Neural cell (in vitro differentiated cells): Measurements from ENCODE around the gene DOCK4. TPM values are rescaled to one million over a fixed set of nuclear protein-coding genes. Genes with fewer than 3 reads are reported as not detected.

Experiments
- H2AFZ ChIP-seq: fragments of 200-600, 300-800 bp; sonication (generic), shearing (Covaris generic); 2 replicates; pipeline ENCODE4 v1.6.0; 2014; ENCODE audit warnings: low read depth, mild to moderate bottlenecking, antibody characterized with exemption, low read length, moderate library complexity
- H3F3A ChIP-seq: fragments of 200-600 bp; shearing (Covaris generic); 2 replicates; pipeline ENCODE4 v1.6.1; 2016; ENCODE audit warnings: mild to moderate bottlenecking, moderate library complexity, mixed read lengths, antibody characterized with exemption, low read length; ENCODE audit not compliant: insufficient read depth, poor library complexity, severe bottlenecking
- H3K27ac ChIP-seq: fragments of 200-600, 300-800 bp; sonication (generic), shearing (Covaris generic); 2 replicates; pipeline ENCODE4 v1.5.1; 2014; ENCODE audit warnings: mild to moderate bottlenecking, low read length, moderate library complexity
- H3K27me3 ChIP-seq: fragments of 300-800, 200-600 bp; sonication (generic), shearing (Covaris generic); 2 replicates; pipeline ENCODE4 v1.6.0; 2014; ENCODE audit warnings: mild to moderate bottlenecking, low read depth, low read length, moderate library complexity; ENCODE audit not compliant: insufficient read depth
- H3K36me3 ChIP-seq: fragments of 300-800, 200-600 bp; sonication (generic), shearing (Covaris generic); 2 replicates; pipeline ENCODE4 v1.5.1; 2014; ENCODE audit warnings: mild to moderate bottlenecking, antibody characterized with exemption, low read length, moderate library complexity; ENCODE audit not compliant: insufficient read depth
- H3K4me2 ChIP-seq: fragments of 300-800, 200-600 bp; sonication (generic), shearing (Covaris generic); 2 replicates; pipeline ENCODE4 v1.6.0; 2014; ENCODE audit warnings: mild to moderate bottlenecking, low read length
- H3K4me3 ChIP-seq: fragments of 300-800, 200-600 bp; sonication (generic), shearing (Covaris generic); 2 replicates; pipeline ENCODE4 v1.5.1; 2014; ENCODE audit warnings: mild to moderate bottlenecking, low read length, moderate library complexity
- H3K79me2 ChIP-seq: fragments of 200-600 bp; shearing (Covaris generic); replicated peaks from 2 replicates; pipeline ENCODE4 v1.6.0; 2014; ENCODE audit warnings: mild to moderate bottlenecking, low read length, moderate library complexity; ENCODE audit not compliant: insufficient read depth
- H3K9ac ChIP-seq: fragments of 300-800, 200-600 bp; sonication (generic), shearing (Covaris generic); 2 replicates; pipeline ENCODE4 v1.6.1; 2016; ENCODE audit warnings: mild to moderate bottlenecking, low read length, mixed read lengths
- H3K9me2 ChIP-seq: fragments of 200-600 bp; shearing (Covaris generic); 2 replicates; pipeline ENCODE4 v1.6.1; 2016; ENCODE audit warnings: mild to moderate bottlenecking, low read length, mixed read lengths; ENCODE audit not compliant: insufficient read depth
- H3K9me3 ChIP-seq: fragments of 200-600, 300-800 bp; sonication (generic), shearing (Covaris generic); 2 replicates; pipeline ENCODE4 v1.6.1; 2016; ENCODE audit warnings: mild to moderate bottlenecking, mixed run types, low read length, moderate library complexity, mixed read lengths
- H4K20me1 ChIP-seq: fragments of 200-600 bp; shearing (Covaris generic); 2 replicates; pipeline ENCODE4 v1.6.1; 2016; ENCODE audit warnings: mild to moderate bottlenecking, mixed run types; ENCODE audit not compliant: insufficient read depth
- EP300 ChIP-seq: fragments of 450-650 bp; conservative IDR thresholded peaks from 2 replicates; pipeline ENCODE4 v1.6.1; 2014; ENCODE audit warnings: antibody characterized with exemption, mild to moderate bottlenecking, moderate library complexity; ENCODE audit not compliant: poor library complexity, severe bottlenecking
- EZH2 ChIP-seq: fragments of 200-600, 300-800 bp; shearing (Covaris generic), sonication (generic); IDR thresholded peaks from 2 replicates; pipeline ENCODE4 v1.6.1; 2014; ENCODE audit warnings: antibody characterized with exemption, low read length, borderline replicate concordance, mild to moderate bottlenecking; ENCODE audit not compliant: insufficient read depth, poor library complexity, severe bottlenecking
- MXI1 ChIP-seq: fragments of 450-650 bp; conservative IDR thresholded peaks from 2 replicates; pipeline ENCODE4 v1.6.1; 2014; ENCODE audit warnings: antibody characterized with exemption, mild to moderate bottlenecking; ENCODE audit not compliant: poor library complexity, severe bottlenecking
- POLR2AphosphoS5 ChIP-seq: IDR thresholded peaks from 2 replicates; pipeline ENCODE4 v1.6.1; 2012
- RAD21 ChIP-seq: fragments of 450-650 bp; conservative IDR thresholded peaks from 2 replicates; pipeline ENCODE4 v1.6.1; 2014; ENCODE audit warnings: antibody characterized with exemption, mild to moderate bottlenecking, moderate library complexity
- SMC3 ChIP-seq: fragments of 450-650 bp; conservative IDR thresholded peaks from 2 replicates; pipeline ENCODE4 v1.6.1; 2014; ENCODE audit warnings: antibody characterized with exemption, mild to moderate bottlenecking, moderate library complexity; ENCODE audit not compliant: poor library complexity
- TAF1 ChIP-seq: IDR thresholded peaks from 2 replicates; pipeline ENCODE4 v1.6.1; 2012; ENCODE audit warnings: low read depth
- polyA plus RNA-seq: library from polyadenylated mRNA; depleted of rRNA; stranded (reverse); fragments of >200 nt; gene quantifications from 2 replicates; pipeline ENCODE4 v1.2.3, GENCODE V29; 2014
- TF ChIP-seq, protein P1 (sequence below): fragments of 450-650 bp; IDR thresholded peaks from 2 replicates; pipeline ENCODE4 v1.5.1; 2014; ENCODE audit warnings: antibody characterized with exemption, mild to moderate bottlenecking, moderate library complexity; ENCODE audit not compliant: poor library complexity, severe bottlenecking
- TF ChIP-seq, protein P2 (sequence below): IDR thresholded peaks from 2 replicates; pipeline ENCODE4 v1.6.1; 2012; ENCODE audit warnings: borderline replicate concordance

DOCK4 gene
- polyA plus RNA-seq, 1 donor from 2014 or later: 28.1 TPM

DNA sequence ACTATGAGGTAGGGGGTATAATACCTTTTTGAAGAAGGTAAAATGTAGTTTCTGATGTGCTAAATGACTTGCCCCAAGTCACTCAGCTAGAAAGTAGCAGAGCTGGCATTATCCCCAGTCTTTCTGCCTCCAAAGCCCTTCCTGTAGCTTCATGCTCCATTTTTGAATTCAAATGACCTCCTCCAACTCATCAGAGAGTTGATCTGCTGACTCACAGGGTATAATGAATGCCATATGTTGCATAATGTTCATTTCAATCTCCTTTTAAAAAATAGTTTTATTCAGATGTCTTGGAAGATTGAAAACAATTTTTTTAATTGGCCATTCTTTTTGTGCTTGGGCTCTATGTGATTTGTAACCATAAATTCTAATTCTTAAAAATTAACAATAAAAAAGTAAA is 371.1 kb downstream of the DOCK4 start:
- H3F3A ChIP-seq: no peaks in the 10 kb centered on the region
- no peak overlapping the region for H3K9ac ChIP-seq
- H3K79me2 ChIP-seq: no peaks in the 10 kb centered on the region
- no peak overlapping the region for H2AFZ ChIP-seq
- no peak overlapping the region for H3K4me2 ChIP-seq
- no peak overlapping the region for H3K4me3 ChIP-seq
- H3K9me2 ChIP-seq: no peaks in the 10 kb centered on the region
- H3K27ac ChIP-seq: no peak overlapping the region
- no peaks in the 10 kb centered on the region for H3K27me3 ChIP-seq
- no peaks in the 10 kb centered on the region for H3K9me3 ChIP-seq
- H4K20me1 ChIP-seq: no peaks in the 10 kb centered on the region
- TF ChIP-seq EP300: no peak
- no peak for TF ChIP-seq TAF1
- no peak for TF ChIP-seq POLR2AphosphoS5
- TF ChIP-seq, protein P1, sequence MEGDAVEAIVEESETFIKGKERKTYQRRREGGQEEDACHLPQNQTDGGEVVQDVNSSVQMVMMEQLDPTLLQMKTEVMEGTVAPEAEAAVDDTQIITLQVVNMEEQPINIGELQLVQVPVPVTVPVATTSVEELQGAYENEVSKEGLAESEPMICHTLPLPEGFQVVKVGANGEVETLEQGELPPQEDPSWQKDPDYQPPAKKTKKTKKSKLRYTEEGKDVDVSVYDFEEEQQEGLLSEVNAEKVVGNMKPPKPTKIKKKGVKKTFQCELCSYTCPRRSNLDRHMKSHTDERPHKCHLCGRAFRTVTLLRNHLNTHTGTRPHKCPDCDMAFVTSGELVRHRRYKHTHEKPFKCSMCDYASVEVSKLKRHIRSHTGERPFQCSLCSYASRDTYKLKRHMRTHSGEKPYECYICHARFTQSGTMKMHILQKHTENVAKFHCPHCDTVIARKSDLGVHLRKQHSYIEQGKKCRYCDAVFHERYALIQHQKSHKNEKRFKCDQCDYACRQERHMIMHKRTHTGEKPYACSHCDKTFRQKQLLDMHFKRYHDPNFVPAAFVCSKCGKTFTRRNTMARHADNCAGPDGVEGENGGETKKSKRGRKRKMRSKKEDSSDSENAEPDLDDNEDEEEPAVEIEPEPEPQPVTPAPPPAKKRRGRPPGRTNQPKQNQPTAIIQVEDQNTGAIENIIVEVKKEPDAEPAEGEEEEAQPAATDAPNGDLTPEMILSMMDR: no peak
- H3K36me3 ChIP-seq: peaks cover 4% of the 10 kb centered on the region

DNA sequence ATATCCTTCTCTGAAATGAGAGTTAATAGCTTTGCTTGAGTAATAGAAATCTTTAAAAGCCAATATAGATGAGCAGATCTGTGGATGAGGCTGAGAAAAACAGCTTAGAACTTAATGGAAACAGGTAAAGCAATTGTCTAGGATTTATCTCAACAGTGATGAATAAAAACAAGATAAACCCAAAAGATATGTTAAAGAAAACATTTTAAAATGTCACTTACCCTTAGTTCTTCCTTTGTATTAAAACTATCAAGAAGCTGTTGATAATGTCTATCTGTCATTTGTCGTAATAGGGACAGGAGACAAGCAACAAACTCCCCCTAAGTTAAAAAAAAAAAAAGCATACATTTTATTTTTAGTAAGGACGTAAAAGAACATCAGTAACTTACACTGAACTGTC is 371.8 kb downstream of the DOCK4 start:
- Histone ChIP-seq H3F3A (no peaks in the 10 kb centered on the region), H3K9ac (no peak overlapping the region), H3K27me3 (no peaks in the 10 kb centered on the region), H3K9me3 (no peaks in the 10 kb centered on the region), H3K4me2 (no peak overlapping the region), H3K36me3 (peaks cover 4% of the 10 kb centered on the region), H3K9me2 (no peaks in the 10 kb centered on the region), H2AFZ (no peak overlapping the region), H3K79me2 (no peaks in the 10 kb centered on the region), H3K27ac (no peak overlapping the region), H3K4me3 (no peak overlapping the region), H4K20me1 (no peaks in the 10 kb centered on the region)
- TF ChIP-seq, protein P1: no peak
- TF ChIP-seq MXI1 (no peak), EZH2 (no peak), SMC3 (no peak), POLR2AphosphoS5 (no peak), EP300 (no peak), TAF1 (no peak), RAD21 (no peak)
- TF ChIP-seq, protein P2, sequence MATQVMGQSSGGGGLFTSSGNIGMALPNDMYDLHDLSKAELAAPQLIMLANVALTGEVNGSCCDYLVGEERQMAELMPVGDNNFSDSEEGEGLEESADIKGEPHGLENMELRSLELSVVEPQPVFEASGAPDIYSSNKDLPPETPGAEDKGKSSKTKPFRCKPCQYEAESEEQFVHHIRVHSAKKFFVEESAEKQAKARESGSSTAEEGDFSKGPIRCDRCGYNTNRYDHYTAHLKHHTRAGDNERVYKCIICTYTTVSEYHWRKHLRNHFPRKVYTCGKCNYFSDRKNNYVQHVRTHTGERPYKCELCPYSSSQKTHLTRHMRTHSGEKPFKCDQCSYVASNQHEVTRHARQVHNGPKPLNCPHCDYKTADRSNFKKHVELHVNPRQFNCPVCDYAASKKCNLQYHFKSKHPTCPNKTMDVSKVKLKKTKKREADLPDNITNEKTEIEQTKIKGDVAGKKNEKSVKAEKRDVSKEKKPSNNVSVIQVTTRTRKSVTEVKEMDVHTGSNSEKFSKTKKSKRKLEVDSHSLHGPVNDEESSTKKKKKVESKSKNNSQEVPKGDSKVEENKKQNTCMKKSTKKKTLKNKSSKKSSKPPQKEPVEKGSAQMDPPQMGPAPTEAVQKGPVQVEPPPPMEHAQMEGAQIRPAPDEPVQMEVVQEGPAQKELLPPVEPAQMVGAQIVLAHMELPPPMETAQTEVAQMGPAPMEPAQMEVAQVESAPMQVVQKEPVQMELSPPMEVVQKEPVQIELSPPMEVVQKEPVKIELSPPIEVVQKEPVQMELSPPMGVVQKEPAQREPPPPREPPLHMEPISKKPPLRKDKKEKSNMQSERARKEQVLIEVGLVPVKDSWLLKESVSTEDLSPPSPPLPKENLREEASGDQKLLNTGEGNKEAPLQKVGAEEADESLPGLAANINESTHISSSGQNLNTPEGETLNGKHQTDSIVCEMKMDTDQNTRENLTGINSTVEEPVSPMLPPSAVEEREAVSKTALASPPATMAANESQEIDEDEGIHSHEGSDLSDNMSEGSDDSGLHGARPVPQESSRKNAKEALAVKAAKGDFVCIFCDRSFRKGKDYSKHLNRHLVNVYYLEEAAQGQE: no peak
